ENCODE results near the gene SLC4A3. TPM values are rescaled to one million over a fixed set of nuclear protein-coding genes. Genes with fewer than 3 reads are reported as not detected.

SLC4A3 gene
- total and polyA plus RNA-seq, 2 donors from 2014 or later = 4.9 to 5.2 TPM

DNA sequence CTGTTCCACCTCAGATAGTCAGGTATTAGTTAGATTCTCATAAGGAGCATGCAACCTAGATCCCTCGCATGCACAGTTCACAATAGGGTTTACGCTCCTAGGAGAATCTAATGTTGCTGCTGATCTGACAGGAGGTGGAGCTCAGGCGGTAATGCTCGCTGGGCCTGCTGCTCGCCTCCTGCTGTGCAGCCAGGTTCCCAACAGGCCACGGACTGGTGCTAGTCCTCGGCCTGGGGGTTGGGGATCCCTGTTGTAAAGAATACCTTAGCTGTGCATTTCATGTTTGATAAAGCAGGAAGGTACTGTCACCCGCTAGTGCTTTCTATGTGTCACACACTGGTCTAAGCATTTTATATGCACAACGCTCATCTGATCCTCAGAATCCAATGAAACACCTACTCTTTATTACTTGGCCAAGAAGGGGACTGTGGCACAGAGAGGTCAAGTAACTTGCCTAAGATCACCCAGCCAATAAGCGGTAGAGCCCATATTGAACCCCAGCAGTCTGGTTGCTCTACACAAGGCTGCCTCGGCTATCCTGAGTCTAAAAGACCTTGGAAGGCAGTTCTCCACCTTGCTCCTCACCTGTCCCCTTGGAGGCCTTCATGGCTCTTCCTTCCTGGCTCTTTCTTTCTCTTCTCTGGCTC, 35.8 kb downstream of the SLC4A3 start:
- Histone ChIP-seq H3K4me1 (ENCODE audit: control insufficient read depth in 2 of 3, insufficient read depth in 2 of 3, low read depth in 1 of 3, low read length in 3 of 3) (no peaks in the 10 kb centered on the region), H3K27ac (ENCODE audit: low read depth in 2 of 2, low read length in 2 of 2) (no peak overlapping the region), H3K9ac (ENCODE audit: low read length in 3 of 3) (no peak overlapping the region), H3K36me3 (ENCODE audit: control insufficient read depth in 2 of 3, insufficient read depth in 3 of 3, low read length in 3 of 3) (no peaks in the 10 kb centered on the region), H3K27me3 (ENCODE audit: control insufficient read depth, insufficient read depth, low read length) (no peaks in the 10 kb centered on the region), H3K9me3 (ENCODE audit: control insufficient read depth in 2 of 3, insufficient read depth in 1 of 3, low read length in 3 of 3) (peaks cover 0 to 10% (median 5%) of the 10 kb centered on the region in 3 donors), H3K4me3 (ENCODE audit: low read length in 3 of 3) (no peak overlapping the region)
- TF ChIP-seq, protein P1, sequence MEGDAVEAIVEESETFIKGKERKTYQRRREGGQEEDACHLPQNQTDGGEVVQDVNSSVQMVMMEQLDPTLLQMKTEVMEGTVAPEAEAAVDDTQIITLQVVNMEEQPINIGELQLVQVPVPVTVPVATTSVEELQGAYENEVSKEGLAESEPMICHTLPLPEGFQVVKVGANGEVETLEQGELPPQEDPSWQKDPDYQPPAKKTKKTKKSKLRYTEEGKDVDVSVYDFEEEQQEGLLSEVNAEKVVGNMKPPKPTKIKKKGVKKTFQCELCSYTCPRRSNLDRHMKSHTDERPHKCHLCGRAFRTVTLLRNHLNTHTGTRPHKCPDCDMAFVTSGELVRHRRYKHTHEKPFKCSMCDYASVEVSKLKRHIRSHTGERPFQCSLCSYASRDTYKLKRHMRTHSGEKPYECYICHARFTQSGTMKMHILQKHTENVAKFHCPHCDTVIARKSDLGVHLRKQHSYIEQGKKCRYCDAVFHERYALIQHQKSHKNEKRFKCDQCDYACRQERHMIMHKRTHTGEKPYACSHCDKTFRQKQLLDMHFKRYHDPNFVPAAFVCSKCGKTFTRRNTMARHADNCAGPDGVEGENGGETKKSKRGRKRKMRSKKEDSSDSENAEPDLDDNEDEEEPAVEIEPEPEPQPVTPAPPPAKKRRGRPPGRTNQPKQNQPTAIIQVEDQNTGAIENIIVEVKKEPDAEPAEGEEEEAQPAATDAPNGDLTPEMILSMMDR (IDR thresholded peaks at IDR 0.05; ENCODE audit: borderline replicate concordance, extremely low read depth, insufficient read depth) = no peak
- DNase-seq (peak in 1 of 5 donors; percentile 22), FAIRE-seq (no peak)
- intact Hi-C loops (cut with DNase I) = no loop called here

DNA sequence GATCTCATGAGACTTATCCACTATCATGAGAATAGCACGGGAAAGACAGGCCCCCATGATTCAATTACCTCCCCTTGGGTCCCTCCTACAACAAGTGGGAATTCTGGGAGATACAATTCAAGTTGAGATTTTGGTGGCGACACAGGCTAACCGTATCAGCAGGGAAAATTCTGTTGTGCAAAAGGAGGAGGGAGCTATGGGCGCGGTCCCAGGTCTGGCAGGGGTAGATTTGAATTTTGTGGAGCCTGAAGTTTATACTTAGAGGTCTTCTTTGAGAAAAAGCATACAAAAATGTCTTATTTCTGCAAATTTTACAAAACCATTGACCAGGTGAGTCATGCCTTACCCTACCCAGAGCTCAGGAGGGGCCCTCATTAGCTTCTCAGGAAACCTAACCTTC, 36.6 kb downstream of the SLC4A3 start:
- Histone ChIP-seq H3K4me3 (ENCODE audit: low read length in 3 of 3) (no peak overlapping the region), H3K4me1 (ENCODE audit: control insufficient read depth in 2 of 3, insufficient read depth in 2 of 3, low read depth in 1 of 3, low read length in 3 of 3) (no peaks in the 10 kb centered on the region), H3K27me3 (ENCODE audit: control insufficient read depth, insufficient read depth, low read length) (no peaks in the 10 kb centered on the region), H3K9me3 (ENCODE audit: control insufficient read depth in 2 of 3, insufficient read depth in 1 of 3, low read length in 3 of 3) (peaks cover 0 to 10% (median 5%) of the 10 kb centered on the region in 3 donors), H3K9ac (ENCODE audit: low read length in 3 of 3) (no peak overlapping the region), H3K27ac (ENCODE audit: low read depth in 2 of 2, low read length in 2 of 2) (no peak overlapping the region), H3K36me3 (ENCODE audit: control insufficient read depth in 2 of 3, insufficient read depth in 3 of 3, low read length in 3 of 3) (no peaks in the 10 kb centered on the region)
- TF ChIP-seq, protein P1 (IDR thresholded peaks at IDR 0.05; ENCODE audit: borderline replicate concordance, extremely low read depth, insufficient read depth) = no peak
- FAIRE-seq = no peak
- intact Hi-C loops (cut with DNase I) = no loop called here
- peak in 1 of 5 donors; percentile 13 for DNase-seq

DNA sequence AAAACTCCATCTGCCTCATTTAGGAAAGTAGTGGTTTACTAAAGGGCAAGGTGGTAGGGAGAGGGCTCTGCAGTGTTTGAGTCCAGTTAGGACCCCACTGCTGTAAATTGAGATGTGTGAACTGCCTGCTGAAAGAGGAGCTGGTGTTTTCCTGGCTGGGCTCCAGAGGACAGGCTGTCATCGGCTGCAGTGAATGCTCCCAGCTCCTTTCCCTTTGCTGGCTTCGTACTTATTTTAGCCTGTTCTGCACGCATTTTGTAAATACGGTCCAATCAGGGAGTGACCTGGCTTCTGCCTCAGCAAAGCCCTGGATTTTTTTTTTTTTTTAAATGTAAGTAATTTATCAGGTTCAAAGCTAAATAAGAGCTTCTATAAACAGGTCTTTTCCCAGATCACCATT, 37.5 kb downstream of the SLC4A3 start:
- peak in 4 of 5 donors; percentile 58 to 91 (median 76) for DNase-seq

More for the DNA sequence above, 37.5 kb downstream of the SLC4A3 start:
- no peak overlapping the region for H3K4me3 ChIP-seq (ENCODE audit: low read length in 3 of 3)
- H3K27me3 ChIP-seq (ENCODE audit: control insufficient read depth, insufficient read depth, low read length) = no peaks in the 10 kb centered on the region
- no peak for FAIRE-seq
- H3K36me3 ChIP-seq (ENCODE audit: control insufficient read depth in 2 of 3, insufficient read depth in 3 of 3, low read length in 3 of 3) = no peaks in the 10 kb centered on the region
- peaks cover 0 to 10% (median 5%) of the 10 kb centered on the region in 3 donors for H3K9me3 ChIP-seq (ENCODE audit: control insufficient read depth in 2 of 3, insufficient read depth in 1 of 3, low read length in 3 of 3)
- H3K9ac ChIP-seq (ENCODE audit: low read length in 3 of 3) = no peak overlapping the region
- H3K27ac ChIP-seq (ENCODE audit: low read depth in 2 of 2, low read length in 2 of 2) = no peak overlapping the region
- TF ChIP-seq, protein P1 (IDR thresholded peaks at IDR 0.05; ENCODE audit: borderline replicate concordance, extremely low read depth, insufficient read depth) = no peak
- intact Hi-C loops (cut with DNase I) = no loop called here
- H3K4me1 ChIP-seq (ENCODE audit: control insufficient read depth in 2 of 3, insufficient read depth in 2 of 3, low read depth in 1 of 3, low read length in 3 of 3) = no peaks in the 10 kb centered on the region

All from kidney (tissue), 14 donors.